Skeletal muscle tissue (tissue), 4 donors: ENCODE results near the gene YES1. TPM values are rescaled to one million over a fixed set of nuclear protein-coding genes. Genes with fewer than 3 reads are reported as not detected.
"Not testable (repeated sequence)": the region's sequence is repeated elsewhere in the genome, so short reads cannot be mapped to it uniquely, and the experiment has no call there.

Experiments
- H3K27ac ChIP-seq: one replicate; pipeline ENCODE4 v1.7.0; 2013; ENCODE audit warnings: mild to moderate bottlenecking, low read depth, low read length, inconsistent platforms
- H3K27me3 ChIP-seq, 3 donors: one replicate each; pipeline ENCODE4 v1.7.0; 2013; ENCODE audit warnings: low read length in 3 of 3; ENCODE audit not compliant: control insufficient read depth in 3 of 3, insufficient read depth in 3 of 3
- H3K36me3 ChIP-seq, 3 donors: one replicate each; pipeline ENCODE4 v1.7.0; 2013; ENCODE audit warnings: low read length in 3 of 3; ENCODE audit not compliant: control insufficient read depth in 3 of 3, insufficient read depth in 3 of 3
- H3K4me1 ChIP-seq, 3 donors: one replicate each; pipeline ENCODE4 v1.7.0; 2013; ENCODE audit warnings: low read length in 3 of 3, mild to moderate bottlenecking in 3 of 3; ENCODE audit not compliant: control insufficient read depth in 3 of 3, insufficient read depth in 3 of 3
- H3K4me3 ChIP-seq, 3 donors: one replicate each; pipeline ENCODE4 v1.7.0; 2013; ENCODE audit warnings: low read length in 3 of 3
- H3K9ac ChIP-seq, 3 donors: one replicate each; pipeline ENCODE4 v1.7.0; 2013; ENCODE audit warnings: low read length in 3 of 3, mild to moderate bottlenecking in 3 of 3, moderate library complexity in 2 of 3, low read depth in 1 of 3
- H3K9me3 ChIP-seq, 3 donors: one replicate each; pipeline ENCODE4 v1.7.0; 2013; ENCODE audit warnings: low read length in 3 of 3; ENCODE audit not compliant: control insufficient read depth in 3 of 3
- total RNA-seq: library from RNA; depleted of rRNA; stranded (reverse); fragments of >200 nt; gene quantifications from one replicate; pipeline ENCODE4 v1.2.3, GENCODE V29; 2014
- donor health status: Osteomylitis.

YES1 gene
- total RNA-seq, 1 donor from 2014 or later: 40.7 TPM

- Histone ChIP-seq H3K9ac (no peak overlapping the region), H3K4me3 (no peak overlapping the region), H3K27me3 (no peaks in the 10 kb centered on the region), H3K27ac (no peak overlapping the region), H3K9me3 (no peaks in the 10 kb centered on the region), H3K4me1 (no peaks in the 10 kb centered on the region), H3K36me3 (peaks cover 3 to 7% (median 6%) of the 10 kb centered on the region in 3 donors)
Measured at GRCh38 chr18:697012-697411, 115.0 kb downstream of the YES1 start.

DNA sequence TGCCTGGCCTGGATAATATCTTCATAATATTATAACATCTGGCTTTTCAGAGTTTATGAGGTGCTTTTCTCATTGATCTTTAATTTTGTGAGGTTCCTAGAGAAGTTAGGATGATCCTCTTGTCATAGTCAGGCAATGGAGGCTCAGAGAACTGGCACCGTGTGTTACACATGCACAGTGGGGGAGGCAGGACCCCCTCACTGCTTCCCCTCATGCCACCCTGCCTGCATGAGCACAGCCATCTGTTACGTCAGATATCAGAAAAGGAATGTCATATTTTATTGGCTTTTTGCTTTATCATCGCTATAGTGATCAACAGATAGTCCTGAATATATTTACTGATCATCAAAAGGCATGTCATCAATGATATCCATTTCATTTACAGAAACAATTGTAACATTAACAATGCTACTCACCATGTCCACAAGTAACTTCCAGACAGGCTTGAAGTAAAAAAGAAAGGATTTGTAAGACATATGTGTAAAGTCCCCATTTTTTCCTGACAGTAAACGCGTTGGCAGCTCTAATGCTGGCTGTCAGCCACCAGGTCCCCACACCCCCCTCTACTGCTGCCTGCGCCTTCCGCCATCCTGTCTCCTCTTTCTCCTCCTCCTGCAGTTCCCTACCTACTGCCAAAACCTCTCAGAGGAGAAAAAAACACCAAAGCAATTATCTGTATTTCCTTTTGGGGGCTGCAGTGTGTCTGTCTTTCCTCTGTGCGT is 118.4 kb downstream of the YES1 start:
- Histone ChIP-seq H3K36me3 (peaks cover 3 to 9% (median 6%) of the 10 kb centered on the region in 3 donors), H3K4me1 (no peaks in the 10 kb centered on the region)

GRCh38 chr18:692824-693223 is 119.2 kb downstream of the YES1 start:
- Histone ChIP-seq H3K27me3 (no peaks in the 10 kb centered on the region), H3K9me3 (no peaks in the 10 kb centered on the region), H3K4me1 (no peaks in the 10 kb centered on the region), H3K36me3 (peaks cover 3 to 9% (median 9%) of the 10 kb centered on the region in 3 donors), H3K9ac (no peak overlapping the region), H3K27ac (no peak overlapping the region), H3K4me3 (no peak overlapping the region)

More for the DNA sequence above, 118.4 kb downstream of the YES1 start:
- Histone ChIP-seq H3K9ac (no peak overlapping the region), H3K27ac (no peak overlapping the region), H3K27me3 (no peaks in the 10 kb centered on the region), H3K4me3 (no peak overlapping the region), H3K9me3 (no peaks in the 10 kb centered on the region)

DNA sequence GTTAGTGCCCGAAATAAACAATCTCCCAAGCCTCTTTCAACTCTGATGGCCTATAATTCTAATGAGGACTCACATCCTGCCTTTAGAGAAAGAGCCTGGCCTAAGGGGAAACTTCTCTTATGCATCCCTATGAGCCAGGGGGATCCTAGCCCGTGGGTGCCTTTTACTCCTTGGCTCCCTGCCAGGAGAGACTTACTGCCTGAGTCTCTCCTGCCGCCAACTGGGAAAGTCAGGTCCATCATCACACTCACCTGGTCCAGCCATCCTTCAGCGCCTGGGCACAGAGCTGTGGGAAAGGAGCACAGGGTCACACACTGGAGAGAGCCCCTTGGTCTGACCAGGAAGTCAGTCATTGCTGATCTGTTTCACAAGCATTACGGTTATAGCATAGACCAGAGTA is 123.7 kb downstream of the YES1 start:
- no peaks in the 10 kb centered on the region for H3K9me3 ChIP-seq
- no peak overlapping the region for H3K4me3 ChIP-seq
- H3K36me3 ChIP-seq: peaks cover 2 to 8% (median 3%) of the 10 kb centered on the region in 3 donors
- H3K9ac ChIP-seq: no peak overlapping the region
- H3K27me3 ChIP-seq: no peaks in the 10 kb centered on the region
- no peak overlapping the region for H3K27ac ChIP-seq
- no peaks in the 10 kb centered on the region for H3K4me1 ChIP-seq

GRCh38 chr18:686339-687111 is 125.5 kb downstream of the YES1 start:
- no peak overlapping the region for H3K4me3 ChIP-seq
- no peak overlapping the region for H3K27ac ChIP-seq
- no peaks in the 10 kb centered on the region for H3K27me3 ChIP-seq
- H3K9ac ChIP-seq: no peak overlapping the region
- H3K36me3 ChIP-seq: peaks cover 12 to 15% (median 14%) of the 10 kb centered on the region in 3 donors
- H3K4me1 ChIP-seq: no peaks in the 10 kb centered on the region
- no peaks in the 10 kb centered on the region for H3K9me3 ChIP-seq

- H3K27ac ChIP-seq: no peak overlapping the region
- H3K9me3 ChIP-seq: no peaks in the 10 kb centered on the region
- H3K4me3 ChIP-seq: no peak overlapping the region
- no peaks in the 10 kb centered on the region for H3K4me1 ChIP-seq
- H3K9ac ChIP-seq: no peak overlapping the region
- peaks cover 12 to 20% (median 19%) of the 10 kb centered on the region in 3 donors for H3K36me3 ChIP-seq
- H3K27me3 ChIP-seq: no peaks in the 10 kb centered on the region
Measured at GRCh38 chr18:685438-685837, 126.6 kb downstream of the YES1 start.

DNA sequence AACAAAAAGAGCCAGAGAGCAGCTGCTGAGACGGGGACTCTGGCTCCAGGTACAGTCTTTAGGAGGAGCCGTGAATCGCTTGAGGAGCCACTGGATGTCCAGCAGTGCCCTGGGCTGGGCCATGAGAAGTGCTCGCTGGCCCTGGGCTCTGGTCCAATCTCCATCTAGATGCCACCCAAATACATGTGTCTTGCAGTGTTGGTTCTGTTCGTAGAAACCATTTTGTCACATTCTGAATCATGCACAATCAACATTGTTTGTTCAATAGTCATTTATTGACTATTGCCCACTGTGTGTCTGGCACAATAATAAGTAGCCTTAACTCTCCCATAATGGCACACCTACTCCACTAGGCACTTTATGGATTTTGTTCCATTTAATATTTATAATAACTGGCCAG is 128.5 kb downstream of the YES1 start:
- Histone ChIP-seq H3K4me1 (no peaks in the 10 kb centered on the region), H3K9ac (no peak overlapping the region), H3K27me3 (no peaks in the 10 kb centered on the region), H3K4me3 (no peak overlapping the region), H3K9me3 (no peaks in the 10 kb centered on the region), H3K36me3 (peaks cover 12 to 25% (median 23%) of the 10 kb centered on the region in 3 donors), H3K27ac (no peak overlapping the region)

DNA sequence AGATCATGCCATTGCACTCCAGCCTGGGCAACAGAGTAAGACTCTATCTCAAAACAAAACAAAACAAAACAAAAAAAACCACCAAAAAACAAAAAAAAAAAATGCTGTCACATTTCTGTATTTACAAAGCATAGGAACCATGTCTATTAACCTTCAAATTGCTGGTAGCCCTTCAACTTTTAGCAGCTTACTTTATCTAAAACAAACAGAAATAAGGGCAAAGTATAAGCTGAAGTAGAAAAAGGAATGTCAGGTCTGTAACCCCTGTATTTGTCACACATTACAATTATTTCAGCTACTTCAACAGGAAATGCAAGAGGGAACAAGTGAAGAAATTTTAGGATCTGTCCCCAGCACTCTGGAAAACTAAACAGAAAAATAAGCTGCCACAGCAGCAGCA is 129.2 kb downstream of the YES1 start:
- no peaks in the 10 kb centered on the region for H3K4me1 ChIP-seq
- H3K27ac ChIP-seq: no peak overlapping the region
- H3K9ac ChIP-seq: no peak overlapping the region
- H3K27me3 ChIP-seq: no peaks in the 10 kb centered on the region
- no peak overlapping the region for H3K4me3 ChIP-seq
- peaks cover 9 to 30% (median 24%) of the 10 kb centered on the region in 3 donors for H3K36me3 ChIP-seq
- no peaks in the 10 kb centered on the region for H3K9me3 ChIP-seq

DNA sequence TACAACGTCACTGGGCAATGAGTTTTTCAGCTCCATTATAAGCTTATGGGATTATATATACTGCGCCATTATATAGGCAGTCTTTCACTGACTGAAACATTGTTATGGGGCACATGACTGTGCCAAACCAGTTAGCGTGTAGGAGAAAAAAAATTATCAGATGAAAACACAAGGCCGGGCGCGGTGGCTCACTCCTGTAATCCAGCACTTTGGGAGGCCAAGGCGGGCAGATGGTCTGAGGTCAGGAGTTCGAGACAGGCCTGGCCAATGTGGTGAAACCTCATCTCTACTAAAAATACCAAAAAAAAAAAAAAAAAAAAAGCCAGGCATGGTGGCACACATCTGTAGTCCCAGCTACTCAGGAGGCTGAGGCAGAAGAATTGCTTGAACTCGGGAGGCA is 129.6 kb downstream of the YES1 start:
- not testable (repeated sequence) for H3K4me1 ChIP-seq, H3K27ac ChIP-seq, H3K9ac ChIP-seq, H3K27me3 ChIP-seq, H3K4me3 ChIP-seq, H3K9me3 ChIP-seq
- H3K36me3 ChIP-seq: peaks cover 9 to 30% (median 27%) of the 10 kb centered on the region in 3 donors

DNA sequence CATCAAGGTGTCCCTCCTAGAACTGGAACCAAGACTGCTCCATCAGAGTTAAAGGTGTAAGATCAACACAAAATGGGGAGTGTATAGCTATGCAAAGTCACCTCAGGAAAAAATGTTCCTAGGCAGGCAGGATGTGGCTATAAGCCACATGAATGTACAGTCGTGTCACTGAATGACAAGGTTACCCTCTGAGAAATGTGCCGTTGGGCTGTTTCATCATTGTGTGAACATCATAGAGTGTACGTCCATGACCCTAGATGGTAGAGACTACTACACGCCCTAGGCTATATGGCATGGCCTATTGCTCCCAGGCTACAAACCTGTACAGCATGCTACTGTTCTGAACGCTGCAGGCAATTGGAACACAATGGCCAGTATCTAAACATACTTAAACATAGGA is 130.1 kb downstream of the YES1 start:
- Histone ChIP-seq H3K9ac (no peak overlapping the region), H3K4me1 (no peaks in the 10 kb centered on the region), H3K9me3 (no peaks in the 10 kb centered on the region), H3K27ac (no peak overlapping the region), H3K36me3 (peaks cover 9 to 28% (median 27%) of the 10 kb centered on the region in 3 donors), H3K4me3 (no peak overlapping the region), H3K27me3 (no peaks in the 10 kb centered on the region)
